LNCaP clone FGC (cell line): Measurements from ENCODE around the gene SHH.
A peak's percentile ranks its signal among the peaks of the same experiment; 100 is the strongest.

Experiments
- DNase-seq: peaks from one replicate; pipeline ENCODE4 v3.0.0-alpha.2; 2011; ENCODE audit warnings: low read depth
- H3K4me3 ChIP-seq: 2 replicates; pipeline ENCODE4 v1.5.1; 2011; ENCODE audit warnings: mild to moderate bottlenecking, low read depth, low read length, control low read depth
- CTCF ChIP-seq: IDR thresholded peaks from 2 replicates; pipeline ENCODE4 v1.5.1; 2012; ENCODE audit warnings: mild to moderate bottlenecking; ENCODE audit not compliant: control insufficient read depth, insufficient read depth; ENCODE audit errors: extremely low read depth

The SHH gene

GRCh38 chr7:155773531-155773930 lies 38.7 kb downstream of the SHH start:
- DNase-seq: no peak
- TF ChIP-seq CTCF: no peak
- H3K4me3 ChIP-seq: no peak overlapping the region

GRCh38 chr7:155770241-155770640 lies 42.0 kb downstream of the SHH start:
- H3K4me3 ChIP-seq: no peak overlapping the region
- DNase-seq: no peak
- TF ChIP-seq CTCF: no peak

GRCh38 chr7:155769701-155770100 lies 42.6 kb downstream of the SHH start:
- no peak for TF ChIP-seq CTCF
- H3K4me3 ChIP-seq: no peak overlapping the region
- no peak for DNase-seq

- 0 out of 2 replicates have a peak, but pooled peaks have one; percentile 13 for TF ChIP-seq CTCF
- no peak for DNase-seq
- no peak overlapping the region for H3K4me3 ChIP-seq
Observed at GRCh38 chr7:155766966-155767916, 45.0 kb downstream of the SHH start.

GRCh38 chr7:155766386-155766785 lies 45.9 kb downstream of the SHH start:
- DNase-seq: no peak
- H3K4me3 ChIP-seq: no peak overlapping the region
- no peak for TF ChIP-seq CTCF

- no peak for DNase-seq
- no peak overlapping the region for H3K4me3 ChIP-seq
- TF ChIP-seq CTCF: no peak
Observed at GRCh38 chr7:155765458-155765857, 46.8 kb downstream of the SHH start.

- no peak overlapping the region for H3K4me3 ChIP-seq
- DNase-seq: no peak
- no peak for TF ChIP-seq CTCF
Observed at GRCh38 chr7:155764438-155764793, 47.8 kb downstream of the SHH start.
